HUES64 (cell line): ENCODE measurements around the gene INPP4B.

ENCODE experiments used
- H3K27ac ChIP-seq: 2 replicates; pipeline ENCODE4 v1.7.0; 2013; ENCODE audit warnings: low read depth, low read length, inconsistent platforms
- H3K27me3 ChIP-seq: 2 replicates; pipeline ENCODE4 v1.6.1; 2013; ENCODE audit warnings: mild to moderate bottlenecking, low read length; ENCODE audit not compliant: insufficient read depth
- H3K36me3 ChIP-seq: 2 replicates; pipeline ENCODE4 v1.6.1; 2013; ENCODE audit warnings: mild to moderate bottlenecking, low read length; ENCODE audit not compliant: insufficient read depth
- H3K4me1 ChIP-seq: 2 replicates; pipeline ENCODE4 v1.6.1; 2013; ENCODE audit warnings: mild to moderate bottlenecking, low read length, moderate library complexity; ENCODE audit not compliant: insufficient read depth
- H3K4me3 ChIP-seq: 2 replicates; pipeline ENCODE4 v1.5.1; 2013; ENCODE audit warnings: mild to moderate bottlenecking, low read length, moderate library complexity
- H3K9ac ChIP-seq: 2 replicates; pipeline ENCODE4 v1.6.1; 2013; ENCODE audit warnings: mild to moderate bottlenecking, low read depth, low read length
- H3K9me3 ChIP-seq: 2 replicates; pipeline ENCODE4 v1.6.1; 2013; ENCODE audit warnings: low read depth, low read length; ENCODE audit not compliant: insufficient read depth
- WGBS: fragments of 150-250, 120-280 bp; methylation state at CpG from one replicate; pipeline ENCODE4 v1.1.7; 2013; ENCODE audit warnings: missing lambda C conversion rate; 5-methylcytosine and 5-hydroxymethylcytosine counted together

Gene INPP4B

GRCh38 chr4:142614621-142615323, 231.3 kb downstream of the INPP4B start:
- Histone ChIP-seq H3K27me3 (no peaks in the 10 kb centered on the region), H3K36me3 (no peaks in the 10 kb centered on the region), H3K27ac (no peak overlapping the region), H3K4me3 (no peak overlapping the region), H3K9me3 (no peaks in the 10 kb centered on the region), H3K4me1 (no peaks in the 10 kb centered on the region; the same call in 1 of the 2 replicates), H3K9ac (no peak overlapping the region)
- 88% methylated on average over 1 of the region's 2 CpGs for WGBS

GRCh38 chr4:142607976-142608375, 238.1 kb downstream of the INPP4B start:
- Histone ChIP-seq H3K9ac (no peak overlapping the region), H3K27ac (no peak overlapping the region), H3K9me3 (no peaks in the 10 kb centered on the region; the same call in 1 of the 2 replicates), H3K4me3 (no peak overlapping the region), H3K27me3 (no peaks in the 10 kb centered on the region), H3K36me3 (no peaks in the 10 kb centered on the region), H3K4me1 (no peaks in the 10 kb centered on the region; the same call in 1 of the 2 replicates)
- 100% methylated on average over 1 of the region's 1 CpG for WGBS

GRCh38 chr4:142600952-142601351, 245.1 kb downstream of the INPP4B start:
- Histone ChIP-seq H3K9ac (no peak overlapping the region), H3K4me3 (no peak overlapping the region), H3K4me1 (no peaks in the 10 kb centered on the region), H3K36me3 (no peaks in the 10 kb centered on the region), H3K27me3 (no peaks in the 10 kb centered on the region), H3K27ac (no peak overlapping the region), H3K9me3 (no peaks in the 10 kb centered on the region; the same call in 1 of the 2 replicates)
- WGBS: 94% methylated on average over 1 of the region's 1 CpG

- no peaks in the 10 kb centered on the region for H3K36me3 ChIP-seq
- no peaks in the 10 kb centered on the region for H3K9me3 ChIP-seq
- no peak overlapping the region for H3K9ac ChIP-seq
- no peaks in the 10 kb centered on the region for H3K27me3 ChIP-seq
- H3K4me1 ChIP-seq: no peaks in the 10 kb centered on the region
- no peak overlapping the region for H3K4me3 ChIP-seq
- H3K27ac ChIP-seq: no peak overlapping the region
Measured at GRCh38 chr4:142598132-142598531, 248.0 kb downstream of the INPP4B start.

- Histone ChIP-seq H3K4me3 (no peak overlapping the region), H3K4me1 (no peaks in the 10 kb centered on the region), H3K9ac (no peak overlapping the region), H3K9me3 (no peaks in the 10 kb centered on the region), H3K27me3 (no peaks in the 10 kb centered on the region), H3K36me3 (no peaks in the 10 kb centered on the region), H3K27ac (no peak overlapping the region)
- WGBS: 94% methylated on average over 2 of the region's 3 CpGs
Measured at GRCh38 chr4:142596595-142596994, 249.5 kb downstream of the INPP4B start.

GRCh38 chr4:142596121-142596520, 250.0 kb downstream of the INPP4B start:
- H3K9ac ChIP-seq: no peak overlapping the region
- 97% methylated on average over 2 of the region's 2 CpGs for WGBS
- no peaks in the 10 kb centered on the region for H3K27me3 ChIP-seq
- no peak overlapping the region for H3K4me3 ChIP-seq
- H3K4me1 ChIP-seq: no peaks in the 10 kb centered on the region
- H3K9me3 ChIP-seq: no peaks in the 10 kb centered on the region
- no peak overlapping the region for H3K27ac ChIP-seq
- no peaks in the 10 kb centered on the region for H3K36me3 ChIP-seq

GRCh38 chr4:142595222-142595871, 250.8 kb downstream of the INPP4B start:
- H3K9me3 ChIP-seq: no peaks in the 10 kb centered on the region
- H3K9ac ChIP-seq: no peak overlapping the region
- no peaks in the 10 kb centered on the region for H3K27me3 ChIP-seq
- H3K4me1 ChIP-seq: no peaks in the 10 kb centered on the region
- no peak overlapping the region for H3K4me3 ChIP-seq
- no peaks in the 10 kb centered on the region for H3K36me3 ChIP-seq
- H3K27ac ChIP-seq: no peak overlapping the region

GRCh38 chr4:142585411-142585810, 260.7 kb downstream of the INPP4B start:
- H3K9me3 ChIP-seq: no peaks in the 10 kb centered on the region
- no peak overlapping the region for H3K9ac ChIP-seq
- H3K36me3 ChIP-seq: no peaks in the 10 kb centered on the region
- H3K4me3 ChIP-seq: no peak overlapping the region
- no peaks in the 10 kb centered on the region for H3K27me3 ChIP-seq
- no peaks in the 10 kb centered on the region for H3K4me1 ChIP-seq
- 100% methylated on average over 1 of the region's 1 CpG for WGBS
- H3K27ac ChIP-seq: no peak overlapping the region

- no CpG with 5 or more reads among the region's 1 CpG for WGBS
- Histone ChIP-seq H3K4me1 (no peaks in the 10 kb centered on the region), H3K27me3 (no peaks in the 10 kb centered on the region), H3K36me3 (no peaks in the 10 kb centered on the region), H3K27ac (no peak overlapping the region), H3K9ac (no peak overlapping the region), H3K4me3 (no peak overlapping the region), H3K9me3 (no peaks in the 10 kb centered on the region)
Measured at GRCh38 chr4:142583708-142584107, 262.4 kb downstream of the INPP4B start.

- WGBS: 93% methylated on average over 1 of the region's 1 CpG
- no peak overlapping the region for H3K9ac ChIP-seq
- no peak overlapping the region for H3K4me3 ChIP-seq
- no peaks in the 10 kb centered on the region for H3K9me3 ChIP-seq
- H3K36me3 ChIP-seq: no peaks in the 10 kb centered on the region
- H3K4me1 ChIP-seq: no peaks in the 10 kb centered on the region
- H3K27me3 ChIP-seq: no peaks in the 10 kb centered on the region
- H3K27ac ChIP-seq: no peak overlapping the region
Measured at GRCh38 chr4:142582340-142582739, 263.8 kb downstream of the INPP4B start.

- H3K4me1 ChIP-seq: no peaks in the 10 kb centered on the region
- no peaks in the 10 kb centered on the region for H3K36me3 ChIP-seq
- no peak overlapping the region for H3K4me3 ChIP-seq
- H3K27me3 ChIP-seq: no peaks in the 10 kb centered on the region
- no peak overlapping the region for H3K9ac ChIP-seq
- H3K9me3 ChIP-seq: no peaks in the 10 kb centered on the region
- no peak overlapping the region for H3K27ac ChIP-seq
- WGBS: 100% methylated on average over 1 of the region's 1 CpG
Measured at GRCh38 chr4:142581881-142582280, 264.2 kb downstream of the INPP4B start.
